ENCODE data around the gene ATF7.

Gene ATF7

DNA sequence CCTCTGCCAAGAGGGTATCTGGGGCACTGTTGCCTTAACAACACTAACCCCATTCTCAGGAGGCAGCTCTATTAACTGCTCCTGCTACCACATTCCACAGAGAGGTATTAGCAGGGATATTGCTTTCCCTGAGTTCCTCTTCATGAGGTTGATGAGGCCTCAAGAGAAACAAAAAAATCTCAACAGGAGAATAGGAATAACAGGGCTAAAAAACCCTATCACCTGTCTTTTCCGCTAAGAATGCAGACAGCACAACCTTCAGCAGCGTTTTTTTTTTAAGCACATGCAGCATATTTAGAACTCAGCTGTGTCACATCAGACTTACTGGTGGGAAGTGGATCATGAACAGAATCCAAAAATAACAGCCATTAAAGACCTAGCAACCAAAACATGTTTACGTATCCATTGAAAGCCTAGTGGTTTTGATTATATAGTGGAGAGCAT, 29.2 kb downstream of the ATF7 start:
- DNase-seq (ENCODE audit: low spot score), result no peak

DNA sequence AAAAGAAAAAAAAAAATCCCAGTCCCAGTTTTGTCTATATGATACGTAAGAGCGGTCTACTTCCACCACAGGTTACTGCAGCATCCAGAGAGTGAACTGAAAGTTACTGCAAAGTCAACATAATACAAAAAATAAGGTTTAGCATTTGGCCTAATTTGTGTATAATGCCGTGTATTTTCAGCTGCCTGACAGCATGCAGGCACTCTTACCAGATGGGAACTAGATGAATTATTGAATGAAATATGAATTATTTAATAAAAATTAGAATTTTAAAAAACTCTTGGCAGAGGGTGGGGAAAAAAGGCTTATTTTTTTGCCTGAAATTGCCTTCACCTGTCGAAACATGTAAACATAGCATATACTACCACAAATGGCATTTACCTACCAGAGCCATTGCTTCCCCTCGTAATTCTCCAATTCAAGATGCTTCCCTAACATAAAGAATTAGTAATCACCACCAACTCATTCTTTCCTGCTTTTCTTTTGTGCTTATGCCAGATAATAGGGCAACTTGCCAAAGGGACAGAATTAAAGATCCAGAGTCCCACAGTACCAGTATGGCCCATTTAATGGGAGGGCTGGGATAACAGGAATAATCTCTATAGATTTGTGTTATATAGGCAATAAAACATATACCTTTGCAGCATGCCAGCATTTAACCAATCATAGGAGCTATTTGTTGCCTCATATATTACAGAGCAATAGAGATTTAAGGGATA, 31.1 kb downstream of the ATF7 start:
- DNase-seq (ENCODE audit: low spot score), result no peak

GRCh38 chr12:53593707-53594106, 32.5 kb downstream of the ATF7 start:
- no peak for DNase-seq (ENCODE audit: low spot score)

- DNase-seq (ENCODE audit: low spot score), result no peak
Observed at GRCh38 chr12:53593031-53593430, 33.2 kb downstream of the ATF7 start.

DNA sequence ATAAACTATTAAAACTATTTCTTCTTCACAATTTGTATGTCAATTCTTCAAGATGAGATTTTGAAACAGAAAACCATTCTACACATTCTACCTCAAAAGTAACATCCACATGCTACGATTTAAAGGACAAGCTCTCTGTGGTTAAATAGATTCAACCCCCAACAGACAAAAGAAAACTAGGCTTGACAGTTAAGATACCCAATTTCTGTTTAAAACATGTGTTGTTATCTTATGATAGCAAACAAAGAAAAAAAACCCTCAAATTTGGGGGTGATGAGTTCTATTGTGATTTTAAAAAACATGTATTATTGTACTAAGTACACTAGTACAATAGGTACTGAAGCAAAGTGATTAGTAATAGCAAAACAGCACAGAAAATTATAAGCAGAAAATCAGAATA, 33.8 kb downstream of the ATF7 start:
- no peak for DNase-seq (ENCODE audit: low spot score)

DNA sequence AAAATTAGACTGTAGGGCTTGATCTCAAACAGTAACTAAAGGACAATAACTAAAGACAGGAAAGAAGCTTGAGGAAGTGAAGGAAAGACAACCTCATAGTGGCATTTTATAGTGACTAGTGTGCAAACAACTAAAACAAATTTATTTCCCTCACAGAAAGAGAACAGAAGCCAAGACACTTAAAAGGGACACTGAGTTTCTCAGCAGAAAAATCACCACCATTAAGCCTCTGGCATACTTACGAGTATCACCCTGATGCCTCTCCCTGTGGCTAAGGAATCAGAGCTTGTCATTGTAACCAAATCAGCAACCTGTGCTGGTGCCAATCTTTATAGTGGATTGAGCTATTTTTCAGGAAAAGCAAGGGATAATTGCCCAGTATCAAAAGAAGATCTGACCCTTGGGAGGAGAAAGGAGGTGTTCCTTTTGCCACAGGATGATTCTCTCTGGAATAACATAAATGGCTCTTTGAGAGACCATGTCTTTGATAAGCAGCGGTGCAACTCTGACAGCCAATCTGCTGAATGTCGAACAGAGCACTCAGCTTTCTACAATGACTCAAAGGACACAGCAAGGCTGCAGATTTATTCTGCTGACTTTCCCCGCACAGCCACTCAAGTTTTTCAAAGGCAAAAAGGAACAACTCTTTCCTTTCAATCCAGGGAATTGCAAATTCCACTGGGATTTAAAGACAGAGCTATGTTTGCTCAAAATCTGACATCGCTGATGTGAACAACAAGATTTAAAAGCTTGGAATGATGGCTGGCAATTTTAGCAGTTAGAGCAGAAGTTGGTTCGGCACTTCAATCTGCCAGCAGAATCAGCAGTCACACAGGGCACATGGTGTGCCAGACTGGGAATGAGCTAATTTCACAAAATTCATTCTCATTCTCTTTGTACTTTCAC, 34.6 kb downstream of the ATF7 start:
- no peak for DNase-seq (ENCODE audit: low spot score)

DNA sequence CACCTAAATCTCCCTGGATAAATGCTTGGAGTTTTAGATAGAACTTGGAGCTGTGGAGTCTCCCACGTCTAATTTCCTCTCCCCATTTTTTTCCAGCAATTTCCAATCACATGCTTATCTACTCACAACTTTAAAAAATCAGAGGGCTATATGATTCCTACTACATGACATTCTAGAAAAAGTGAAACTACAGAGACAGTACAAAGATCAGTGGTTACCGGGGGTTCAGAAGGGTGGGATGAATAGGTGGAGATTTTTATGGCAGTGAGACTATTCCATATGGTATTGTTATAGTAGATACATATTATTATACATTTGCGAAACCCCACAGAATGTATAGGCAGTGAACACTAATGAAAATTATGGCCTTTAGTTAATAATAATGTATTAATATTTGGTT, 35.5 kb downstream of the ATF7 start:
- DNase-seq (ENCODE audit: low spot score), result no peak

DNA sequence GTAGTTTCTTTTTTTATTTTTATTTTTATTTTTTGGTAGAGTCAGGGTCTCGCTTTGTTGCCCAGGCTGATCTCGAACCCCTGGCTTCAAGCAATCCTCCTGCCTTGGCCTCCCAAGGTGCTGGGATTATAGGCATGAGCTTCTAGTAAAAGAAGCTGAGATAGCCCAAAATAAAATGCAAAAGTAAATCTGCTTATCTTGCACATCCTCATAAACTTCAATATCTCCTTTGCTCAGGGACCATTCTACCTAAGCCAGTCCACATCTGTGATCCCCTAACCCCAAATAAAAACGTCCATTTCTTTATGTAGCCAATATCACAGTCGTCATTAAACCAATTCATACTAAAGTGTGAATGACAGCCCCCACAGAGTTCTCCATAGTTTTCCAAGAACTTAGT, 36.3 kb downstream of the ATF7 start:
- no peak for DNase-seq (ENCODE audit: low spot score)

- no peak for DNase-seq (ENCODE audit: low spot score)
Observed at GRCh38 chr12:53589423-53589822, 36.8 kb downstream of the ATF7 start.

GRCh38 chr12:53588123-53588522, 38.1 kb downstream of the ATF7 start:
- DNase-seq (ENCODE audit: low spot score), result no peak

DNA sequence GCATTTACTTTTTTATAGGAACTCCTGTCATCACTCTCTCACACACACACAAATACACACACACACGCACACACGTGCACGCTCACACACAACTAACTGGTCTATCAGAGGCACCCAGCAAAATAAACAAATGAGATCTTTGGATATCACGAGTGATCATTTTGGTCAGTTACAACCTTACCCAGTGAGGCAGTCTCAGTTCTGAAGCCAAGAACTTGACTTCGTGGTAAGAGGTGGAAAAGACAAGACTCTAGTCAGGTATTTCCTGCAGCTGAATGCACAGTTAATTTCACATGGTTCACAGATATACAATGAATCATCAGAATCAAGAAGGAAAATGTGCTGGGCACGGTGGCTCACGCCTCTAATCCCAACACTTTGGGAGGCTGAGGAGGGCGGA, 39.4 kb downstream of the ATF7 start:
- DNase-seq (ENCODE audit: low spot score), result no peak

GRCh38 chr12:53585448-53586125, 40.6 kb downstream of the ATF7 start:
- DNase-seq (ENCODE audit: low spot score), result no peak

DNA sequence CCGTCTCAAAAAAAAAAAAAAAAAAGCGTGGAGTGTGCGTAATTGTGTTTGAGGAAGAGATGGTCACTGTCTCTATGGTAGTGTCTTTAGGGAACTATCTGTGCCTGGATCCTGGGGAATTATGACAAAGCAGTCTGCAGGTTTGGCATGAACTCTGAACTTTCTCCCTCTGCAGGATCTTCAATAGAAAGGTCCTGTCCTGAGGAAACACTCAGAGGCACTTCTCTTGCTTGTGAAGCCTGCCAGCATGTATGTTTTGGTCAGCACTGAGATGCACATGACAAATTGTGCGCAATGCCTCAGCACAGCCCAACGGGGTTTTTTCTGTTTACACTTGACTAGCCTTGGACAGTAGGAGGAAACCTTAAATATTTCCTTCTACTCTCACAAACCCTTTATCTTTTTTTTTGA, 46.6 kb downstream of the ATF7 start:
- DNase-seq (ENCODE audit: low spot score), result no peak

GRCh38 chr12:53578783-53579182, 47.4 kb downstream of the ATF7 start:
- no peak for DNase-seq (ENCODE audit: low spot score)

DNA sequence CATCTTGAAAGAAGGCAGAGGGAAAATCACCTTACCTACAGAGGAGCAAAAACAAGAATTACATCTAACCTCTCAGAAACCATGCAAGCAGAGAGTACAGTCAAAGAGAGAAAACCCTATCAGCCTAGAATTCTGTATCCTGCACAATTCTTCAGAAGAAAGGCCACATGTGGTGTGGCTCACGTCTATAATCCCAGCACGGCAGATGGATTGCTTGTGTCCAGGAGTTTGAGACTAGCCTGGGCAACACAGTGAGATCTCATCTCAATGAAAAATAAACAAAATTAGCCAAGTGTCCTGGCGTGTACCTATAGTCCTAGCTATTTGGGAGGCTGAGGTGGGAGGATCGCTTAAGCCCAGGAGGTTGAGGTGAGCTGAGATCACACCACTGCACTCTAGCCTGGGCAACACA, 48.2 kb downstream of the ATF7 start:
- no peak for DNase-seq (ENCODE audit: low spot score)

- DNase-seq (ENCODE audit: low spot score), result no peak
Observed at GRCh38 chr12:53575502-53576249, 50.5 kb downstream of the ATF7 start.

DNA sequence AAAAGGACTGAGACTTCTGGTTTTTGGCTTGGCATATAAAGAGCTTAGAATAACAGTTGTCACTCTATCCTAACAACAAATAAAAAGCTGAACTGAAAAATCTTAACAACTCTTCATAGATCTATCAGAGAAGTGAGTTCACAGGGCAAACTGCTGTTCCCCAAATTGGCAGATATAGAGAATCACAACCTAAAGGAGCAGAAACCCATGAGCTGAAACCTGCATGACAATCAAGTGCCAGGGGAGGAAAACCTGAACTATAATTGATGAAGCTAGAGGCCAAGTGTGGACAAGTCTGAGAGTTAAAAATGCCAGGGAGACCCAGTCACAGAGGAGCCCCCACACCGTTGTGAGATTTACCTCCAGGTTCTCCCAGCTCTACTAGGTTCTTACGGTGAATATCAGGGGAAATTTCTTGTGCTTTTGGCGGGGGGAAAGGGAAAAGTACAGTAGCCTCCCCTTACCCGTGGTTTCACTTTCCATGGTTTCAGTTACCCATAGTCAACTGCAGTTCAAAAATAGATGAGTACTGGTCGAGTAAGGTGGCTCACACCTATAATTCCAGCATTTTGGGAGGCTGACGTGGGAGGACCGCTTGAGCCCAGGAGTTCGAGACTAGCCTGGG, 53.9 kb downstream of the ATF7 start:
- DNase-seq (ENCODE audit: low spot score), result no peak

DNA sequence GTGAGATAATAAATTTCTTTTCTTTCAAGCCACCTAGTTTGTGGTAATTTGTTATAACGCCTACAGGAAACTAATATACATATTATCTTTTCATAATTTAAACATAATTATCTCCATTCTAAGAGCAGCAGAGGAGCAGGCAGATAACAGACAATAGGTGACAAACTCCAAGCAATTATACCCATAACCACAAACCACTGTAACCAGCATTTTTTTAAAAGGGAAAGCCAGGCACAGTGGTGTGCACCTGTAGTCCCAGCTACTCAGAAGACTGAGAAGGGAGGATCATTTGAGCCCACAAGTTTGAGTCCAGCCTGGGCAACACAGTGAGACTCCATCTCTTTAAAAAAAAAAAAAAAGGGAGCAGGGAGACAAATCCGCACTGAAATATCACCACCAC, 54.9 kb downstream of the ATF7 start:
- DNase-seq (ENCODE audit: low spot score), result no peak

DNA sequence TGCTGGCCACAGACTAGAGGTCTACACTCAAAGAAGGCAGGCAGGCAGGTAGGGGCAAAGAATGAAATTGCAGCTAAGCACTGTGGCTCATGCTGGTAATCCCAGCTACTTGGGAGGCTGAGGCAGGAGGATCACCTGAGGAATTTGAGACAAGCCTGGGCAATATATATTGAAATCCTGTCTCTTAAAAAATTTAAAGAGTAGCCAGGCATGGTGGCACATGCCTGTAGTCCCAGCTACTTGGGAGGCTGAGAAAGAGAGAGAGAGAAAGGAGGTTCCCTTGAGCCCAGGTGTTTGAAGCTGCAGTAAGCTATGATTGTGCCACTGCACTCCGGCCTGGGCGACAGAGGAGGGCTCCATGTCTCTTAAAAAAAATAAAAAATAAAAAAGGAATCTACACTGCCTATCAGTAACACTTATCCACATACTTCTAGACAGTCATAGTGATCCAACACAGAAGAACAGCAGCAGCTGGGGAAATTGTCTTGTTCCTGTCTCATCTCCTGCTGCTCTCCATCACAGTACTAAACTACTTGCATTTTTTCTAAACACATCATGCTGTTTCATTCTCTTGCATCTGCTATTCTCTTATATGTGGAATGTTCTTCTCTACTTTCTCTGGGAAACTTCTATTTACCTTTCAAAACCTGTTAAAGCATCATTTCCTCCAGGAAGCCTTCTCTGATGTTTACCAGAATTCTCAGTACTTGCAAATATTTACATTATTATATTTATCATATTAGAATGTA, 57.2 kb downstream of the ATF7 start:
- DNase-seq (ENCODE audit: low spot score), result no peak

DNA sequence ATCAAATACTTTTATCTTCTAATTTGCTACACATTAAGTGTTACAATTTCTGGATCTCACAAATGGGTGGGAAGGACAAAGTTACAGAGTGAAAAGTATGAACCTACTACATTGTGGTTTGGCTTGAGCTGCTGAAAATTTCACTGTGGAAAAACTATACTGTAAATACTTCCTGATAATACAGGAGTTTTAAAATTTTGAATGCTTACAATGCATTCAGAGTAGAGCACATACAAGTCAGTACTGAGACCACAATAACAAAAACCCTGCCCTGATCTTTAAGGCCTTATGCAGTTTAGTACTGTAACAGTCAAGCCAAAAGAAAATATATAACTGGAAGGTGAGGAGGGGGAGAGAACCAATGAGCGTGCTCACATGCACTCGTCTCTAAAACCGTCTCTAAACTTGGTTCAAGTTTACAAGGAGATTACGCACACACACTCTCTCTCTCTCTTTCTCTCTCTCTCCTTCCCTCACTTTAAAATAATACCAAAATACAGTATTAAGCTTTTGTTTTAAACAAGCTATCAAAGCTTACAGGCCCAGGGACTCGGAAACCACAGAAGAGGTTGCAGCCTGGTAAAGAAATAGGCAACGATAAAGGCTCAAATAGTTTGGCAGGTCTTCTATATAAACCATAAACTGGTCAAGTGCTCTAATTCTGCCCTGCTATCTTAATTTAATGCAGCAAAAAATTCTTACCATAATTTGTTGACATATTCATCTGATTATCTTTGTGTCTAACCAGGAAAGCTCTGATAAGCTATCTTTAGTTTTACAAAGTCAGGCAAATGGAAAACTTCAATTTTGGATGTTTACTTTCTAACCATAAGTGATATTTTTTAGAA, 58.0 kb downstream of the ATF7 start:
- DNase-seq (ENCODE audit: low spot score), result no peak

All from left forelimb (tissue), 1 donor.